ENCODE results near the gene MDM2.
"Not testable (repeated sequence)": the region's sequence is repeated elsewhere in the genome, so short reads cannot be mapped to it uniquely, and the experiment has no call there.

The MDM2 gene

GRCh38 chr12:68827895-68828671, 20.1 kb downstream of the MDM2 start:
- no peak for DNase-seq (ENCODE audit: low spot score)

- no peak for DNase-seq (ENCODE audit: low spot score)
Measured at GRCh38 chr12:68828672-68829068, 20.7 kb downstream of the MDM2 start.

GRCh38 chr12:68831272-68831671, 23.3 kb downstream of the MDM2 start:
- DNase-seq (ENCODE audit: low spot score) = no peak

GRCh38 chr12:68831751-68832503, 23.9 kb downstream of the MDM2 start:
- DNase-seq (ENCODE audit: low spot score) = no peak

- no peak for DNase-seq (ENCODE audit: low spot score)
Measured at GRCh38 chr12:68832504-68832867, 24.5 kb downstream of the MDM2 start.

GRCh38 chr12:68833508-68833907, 25.5 kb downstream of the MDM2 start:
- no peak for DNase-seq (ENCODE audit: low spot score)

GRCh38 chr12:68835333-68835908, 27.4 kb downstream of the MDM2 start:
- DNase-seq (ENCODE audit: low spot score) = no peak

- DNase-seq (ENCODE audit: low spot score) = no peak
Measured at GRCh38 chr12:68837215-68837614, 29.2 kb downstream of the MDM2 start.

GRCh38 chr12:68838046-68838886, 30.3 kb downstream of the MDM2 start:
- DNase-seq (ENCODE audit: low spot score) = no peak

GRCh38 chr12:68839183-68840147, 31.5 kb downstream of the MDM2 start:
- no peak for DNase-seq (ENCODE audit: low spot score)

DNA sequence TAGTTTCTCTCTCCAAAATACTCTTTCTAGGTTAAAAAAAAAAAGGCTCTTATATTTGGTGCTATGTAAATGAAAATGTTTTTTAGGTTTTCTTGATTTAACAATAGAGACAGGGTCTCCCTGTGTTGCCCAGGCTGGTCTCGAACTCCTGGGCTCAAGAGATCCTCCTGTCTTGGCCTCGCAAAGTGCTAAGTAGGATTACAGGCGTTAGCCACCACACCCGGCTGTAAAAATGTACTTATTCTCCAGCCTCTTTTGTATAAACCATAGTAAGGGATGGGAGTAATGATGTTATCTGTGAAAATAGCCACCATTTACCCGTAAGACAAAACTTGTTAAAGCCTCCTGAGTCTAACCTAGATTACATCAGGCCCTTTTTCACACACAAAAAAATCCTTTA, 33.2 kb downstream of the MDM2 start:
- DNase-seq (ENCODE audit: low spot score) = not testable (repeated sequence)

- DNase-seq (ENCODE audit: low spot score) = no peak
Measured at GRCh38 chr12:68841717-68842116, 33.7 kb downstream of the MDM2 start.

DNA sequence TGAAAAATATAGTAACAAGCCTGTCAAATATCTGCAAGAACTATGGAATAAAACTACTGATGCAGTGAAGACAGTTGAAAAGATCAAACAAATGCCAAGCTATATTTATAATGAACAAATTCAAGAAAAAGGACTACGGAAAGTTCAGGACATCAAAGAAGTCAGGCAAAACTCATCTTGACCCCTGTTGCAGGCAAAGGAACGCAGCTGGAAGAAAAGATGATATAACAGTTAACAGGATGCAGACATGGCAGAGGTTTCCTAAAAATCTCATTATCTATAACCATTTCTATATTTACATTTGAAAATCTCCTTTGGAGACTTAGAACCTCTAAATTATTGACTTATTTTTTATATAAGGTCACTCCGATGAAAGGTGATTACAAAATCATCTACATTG, 34.1 kb downstream of the MDM2 start:
- DNase-seq (ENCODE audit: low spot score) = no peak

DNA sequence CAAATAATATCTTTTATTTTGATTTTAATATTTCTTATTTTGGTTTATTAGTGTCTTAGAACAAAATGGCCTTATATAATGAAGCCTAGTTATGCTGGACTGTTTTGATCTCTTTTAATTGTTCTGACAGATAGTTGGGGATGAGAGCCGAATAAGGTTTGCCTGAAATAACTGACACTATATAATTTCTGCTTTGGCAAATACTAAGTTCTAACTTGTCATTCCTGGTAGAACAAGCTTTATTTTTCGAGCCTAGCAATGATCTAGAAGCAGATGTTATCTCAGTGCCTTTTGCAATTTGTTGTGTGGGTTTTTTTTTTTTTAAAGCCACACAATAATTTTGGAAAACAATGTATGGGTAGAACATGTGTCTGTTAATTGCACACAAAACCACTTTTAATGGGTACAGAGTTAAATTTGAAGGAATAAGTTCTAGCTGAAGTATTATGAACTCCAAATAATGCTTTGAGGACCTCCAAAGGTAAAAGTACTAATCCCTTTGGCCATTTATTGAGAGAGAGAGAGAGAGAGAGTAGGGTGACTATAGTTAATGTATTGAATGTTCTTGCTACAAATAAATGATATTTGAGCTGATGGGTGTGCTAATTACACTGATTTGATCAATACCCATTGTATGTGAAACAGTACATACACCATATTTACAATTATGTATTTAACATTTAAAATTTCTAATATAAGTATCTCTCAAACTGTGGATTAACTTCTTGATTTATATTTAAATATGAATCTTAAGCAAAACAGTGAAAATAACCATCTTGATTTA, 35.0 kb downstream of the MDM2 start:
- DNase-seq (ENCODE audit: low spot score) = no peak

DNA sequence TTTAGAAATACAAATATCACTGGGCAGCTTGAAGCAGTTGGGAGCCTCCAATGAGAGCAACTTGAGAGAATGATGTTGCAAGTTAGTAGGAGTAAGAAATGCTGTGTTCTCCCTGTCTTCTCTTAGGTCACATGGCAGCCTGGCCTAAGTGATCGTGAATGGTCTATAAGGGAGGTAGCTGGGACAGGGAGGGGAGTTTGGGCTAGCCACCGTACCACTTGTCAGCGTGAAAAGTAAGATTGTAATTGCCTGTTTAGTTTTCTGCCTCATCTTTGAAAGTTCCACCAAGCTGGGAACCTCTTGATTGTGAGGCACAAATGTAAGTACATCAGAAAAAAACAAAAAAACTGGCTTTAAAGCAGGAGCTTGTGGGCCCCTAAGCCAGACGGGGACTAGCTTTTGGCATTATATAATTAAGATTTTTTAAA, 36.4 kb downstream of the MDM2 start:
- no peak for DNase-seq (ENCODE audit: low spot score)

GRCh38 chr12:68844788-68845695, 37.1 kb downstream of the MDM2 start:
- DNase-seq (ENCODE audit: low spot score) = no peak

- DNase-seq (ENCODE audit: low spot score) = no peak
Measured at GRCh38 chr12:68846811-68847210, 38.8 kb downstream of the MDM2 start.

- no peak for DNase-seq (ENCODE audit: low spot score)
Measured at GRCh38 chr12:68850390-68850789, 42.4 kb downstream of the MDM2 start.
